NCI-H446 (cell line): ENCODE results near the gene PSPC1.

ENCODE experiments used
- DNase-seq, 2 experiments: peaks; one replicate each; lab custom pipeline; 2025; lab: John Stamatoyannopoulos, UW

Gene PSPC1

DNA sequence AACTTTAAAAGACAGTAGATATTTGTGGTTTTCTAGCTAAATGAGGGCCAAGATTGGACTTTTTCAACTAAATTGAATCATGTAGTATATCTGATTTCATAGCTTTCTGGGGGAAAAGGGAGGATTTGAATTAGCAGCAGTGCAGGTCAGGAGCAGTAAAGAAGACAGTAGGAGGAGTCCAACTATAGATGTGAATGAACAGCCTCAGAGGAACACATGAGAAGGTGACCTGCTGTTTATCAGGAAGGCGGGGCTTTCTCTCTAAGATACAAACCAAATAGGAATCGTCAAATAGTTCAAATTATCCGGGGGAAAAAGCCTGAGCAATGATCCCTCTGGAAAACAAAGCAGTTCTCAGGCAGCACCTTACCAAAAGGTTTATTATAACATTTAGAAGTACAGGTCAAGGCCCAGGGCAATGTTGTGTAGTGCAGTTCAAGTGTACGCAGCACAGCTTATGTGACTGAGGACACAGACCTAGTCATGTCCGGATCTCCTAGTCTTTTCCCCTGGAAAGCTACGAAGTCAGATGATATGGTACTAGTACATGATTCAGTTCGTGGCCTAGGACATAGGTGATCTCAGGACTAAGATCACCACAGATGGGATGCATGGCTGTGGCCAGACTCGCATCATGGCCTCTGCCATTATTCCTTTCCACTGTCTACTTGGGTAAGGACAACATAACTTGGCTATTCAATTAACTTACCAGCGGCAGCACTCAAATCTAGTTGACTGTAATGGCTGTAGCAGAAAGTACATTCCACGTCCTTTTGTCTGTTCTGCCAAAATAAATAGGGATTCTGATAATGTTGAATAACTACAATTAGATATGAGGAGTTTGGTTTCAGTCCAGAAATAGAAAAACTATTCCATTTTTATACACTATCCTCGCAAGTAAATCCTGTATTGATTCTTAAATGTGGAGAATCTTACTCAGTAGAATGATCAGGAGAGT, 109.0 kb downstream of the PSPC1 start:
- no peak for DNase-seq

DNA sequence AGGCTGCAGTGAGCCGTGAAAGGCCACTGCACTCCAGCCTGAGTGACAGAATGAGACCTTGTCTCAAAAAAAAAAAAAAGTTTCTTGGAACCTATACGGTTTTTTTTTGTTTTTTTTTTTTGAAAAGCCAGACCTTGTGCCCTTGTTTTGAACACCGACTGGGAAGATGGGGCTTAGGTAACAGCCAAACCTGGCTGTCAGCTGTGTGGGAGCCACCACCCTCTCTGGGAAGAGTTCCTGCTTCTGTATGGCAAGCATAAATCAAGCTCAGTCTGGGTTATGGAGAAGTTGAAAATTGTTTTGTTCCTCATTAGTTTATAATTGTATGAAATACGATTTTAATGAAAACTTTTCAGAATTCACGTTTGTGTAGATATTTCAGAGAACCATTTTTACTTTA, 109.8 kb downstream of the PSPC1 start:
- DNase-seq = no peak

DNA sequence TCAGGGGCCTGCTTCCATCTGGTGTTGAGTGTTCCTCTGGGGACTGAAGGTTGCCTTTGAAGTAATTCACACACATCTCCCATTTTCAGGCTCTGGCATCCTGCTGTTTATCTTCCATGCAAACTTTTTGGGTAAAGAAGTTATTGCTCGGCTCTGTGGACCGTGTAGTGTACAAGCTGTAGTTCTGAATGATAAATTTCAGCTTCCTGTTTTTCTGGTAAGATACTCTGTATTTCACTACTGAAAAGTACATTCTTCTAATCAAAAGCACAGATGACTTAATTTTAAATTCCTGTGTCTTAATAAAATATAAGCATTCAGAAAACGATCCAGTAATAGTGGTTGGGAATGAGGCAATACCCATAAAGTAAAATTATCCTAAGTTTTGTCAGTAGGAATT, 112.6 kb downstream of the PSPC1 start:
- no peak for DNase-seq

DNA sequence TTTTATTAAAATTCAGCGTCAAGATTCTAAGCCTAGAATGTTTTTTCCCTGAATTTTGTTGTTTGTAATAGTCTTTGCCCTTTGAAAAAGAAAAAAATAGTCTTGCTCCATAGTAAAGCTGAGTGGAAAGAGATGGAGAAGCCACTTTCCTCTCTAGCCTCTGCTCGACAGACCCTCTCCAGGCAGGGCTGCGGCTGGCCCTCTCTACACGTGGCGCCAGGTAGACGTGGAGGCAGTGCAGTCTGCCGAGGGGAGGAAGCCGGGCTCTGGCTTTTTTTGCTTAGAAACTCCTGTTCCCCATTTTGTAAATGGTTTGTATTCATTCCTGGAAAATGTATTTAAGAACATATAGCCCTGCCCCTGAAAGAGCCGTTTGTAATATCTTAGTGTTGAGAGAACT, 114.0 kb downstream of the PSPC1 start:
- no peak for DNase-seq

DNA sequence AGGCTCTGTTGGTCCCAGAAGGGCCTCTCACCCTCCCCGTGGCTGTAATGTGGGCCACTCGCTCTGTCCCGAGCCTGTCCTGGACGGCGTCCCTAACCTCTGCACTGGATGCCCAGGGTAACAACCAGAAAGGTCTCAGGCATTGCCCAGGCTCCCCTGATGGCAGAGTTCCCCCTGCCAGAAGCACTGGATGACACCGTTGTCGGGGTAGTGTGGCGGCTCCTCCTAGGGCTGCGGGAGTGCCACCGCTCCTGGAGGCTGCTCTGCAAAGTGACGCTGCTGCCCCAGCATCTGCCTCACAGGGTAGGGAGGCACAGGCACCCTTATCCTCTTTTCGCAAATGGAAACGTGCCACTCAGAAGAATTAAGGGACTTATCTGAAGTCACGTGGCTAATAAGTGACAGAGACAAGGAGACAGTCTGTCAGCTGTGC, 117.3 kb downstream of the PSPC1 start:
- DNase-seq = no peak

DNA sequence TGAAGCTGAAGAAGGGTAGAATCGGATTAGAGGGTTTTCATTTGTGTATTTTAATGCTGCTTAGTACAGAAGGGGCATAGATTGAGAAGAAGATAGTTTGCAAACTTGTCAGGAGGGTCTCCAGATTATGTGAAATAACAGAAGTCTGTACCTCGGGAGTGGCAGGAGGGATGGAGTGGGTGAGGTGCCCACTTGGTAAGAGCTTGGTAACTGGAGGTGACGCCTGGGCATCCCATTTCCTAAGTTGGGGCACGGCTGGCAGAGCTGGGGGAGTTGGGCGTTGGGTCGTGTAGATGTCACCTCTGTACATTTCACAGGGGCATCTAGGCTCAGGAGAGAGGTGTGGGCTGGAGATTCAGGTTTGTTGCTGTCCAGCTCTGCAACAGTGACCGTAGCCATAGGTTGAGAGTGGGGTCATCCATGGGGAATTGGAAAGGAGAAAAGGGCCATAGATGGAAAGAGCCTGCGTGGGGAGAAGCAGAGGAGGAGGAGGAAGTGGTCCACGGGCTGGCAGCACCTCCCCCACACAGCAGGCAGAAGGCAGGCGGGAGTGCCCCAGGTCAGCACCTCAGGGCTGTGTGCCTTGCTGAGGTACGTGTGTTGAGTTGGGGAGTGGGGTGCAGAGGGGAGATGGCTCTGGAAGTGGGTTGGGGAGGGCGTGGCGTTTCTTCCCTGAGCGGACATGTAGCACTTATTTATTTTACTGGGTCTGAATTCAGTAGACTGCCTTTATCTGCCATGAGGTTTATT, 118.1 kb downstream of the PSPC1 start:
- DNase-seq = no peak

DNA sequence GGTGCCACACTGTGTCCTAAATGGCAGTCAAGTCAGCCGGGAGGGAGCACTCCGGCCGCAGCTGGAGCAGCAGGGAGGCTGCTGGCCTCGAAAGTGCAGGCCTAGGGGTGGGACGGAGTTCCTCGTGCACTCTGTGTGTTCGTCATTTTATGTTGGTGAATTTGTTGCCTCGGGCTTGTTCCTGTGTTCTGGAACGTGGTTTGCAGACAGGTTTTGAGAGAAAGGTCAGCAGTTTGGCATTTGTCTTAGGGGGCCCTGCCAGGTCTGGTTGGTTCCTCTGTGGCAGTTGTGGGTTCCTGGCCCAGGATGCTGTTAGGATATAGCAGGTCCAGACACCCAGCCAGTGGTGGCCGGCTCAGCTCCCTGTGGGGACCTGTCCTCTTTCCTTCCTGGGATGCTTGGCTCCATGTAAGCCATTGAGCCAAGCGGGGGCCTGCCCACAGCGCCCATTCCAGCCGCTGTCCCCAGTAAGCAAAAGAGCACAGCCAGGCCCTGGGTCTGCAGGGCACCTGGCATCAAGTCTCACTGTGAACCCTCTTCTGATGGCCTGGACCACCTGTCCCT, 119.2 kb downstream of the PSPC1 start:
- no peak for DNase-seq

DNA sequence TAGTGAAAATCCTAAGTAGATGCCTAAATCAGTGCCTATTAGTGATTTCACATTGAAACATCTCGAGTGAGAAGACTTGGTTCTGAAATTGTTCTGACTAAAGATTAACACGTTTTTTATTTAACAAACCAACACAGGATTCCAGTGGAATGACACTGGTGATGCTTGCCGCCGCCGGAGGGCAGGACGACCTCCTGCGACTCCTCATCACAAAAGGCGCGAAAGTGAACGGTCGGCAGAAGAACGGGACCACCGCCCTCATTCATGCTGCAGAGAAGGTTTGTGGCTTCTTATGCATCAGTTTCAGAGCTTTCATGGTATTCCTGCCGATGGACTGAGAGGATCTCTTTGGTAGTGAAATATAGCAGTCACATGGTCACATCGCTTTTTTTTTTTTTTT, 121.2 kb downstream of the PSPC1 start:
- no peak for DNase-seq

DNA sequence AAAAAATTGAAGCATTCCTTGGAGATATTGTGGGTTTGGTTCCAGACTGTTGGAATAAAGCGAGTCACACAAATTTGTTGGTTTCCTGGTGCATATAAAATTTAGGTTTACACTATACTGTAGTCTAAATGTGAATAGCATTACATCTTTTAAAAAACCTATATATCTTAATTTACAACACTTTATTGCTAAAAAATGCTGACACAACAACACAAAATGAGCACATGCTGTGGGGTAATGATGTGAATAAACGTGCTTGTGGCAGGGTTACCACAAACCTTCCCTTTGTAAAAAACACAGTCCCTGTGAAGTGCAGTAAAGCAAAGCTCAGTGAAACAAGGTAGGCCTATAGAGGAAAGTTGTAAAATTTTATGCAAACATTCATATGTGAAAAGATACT, 121.6 kb downstream of the PSPC1 start:
- DNase-seq = no peak

DNA sequence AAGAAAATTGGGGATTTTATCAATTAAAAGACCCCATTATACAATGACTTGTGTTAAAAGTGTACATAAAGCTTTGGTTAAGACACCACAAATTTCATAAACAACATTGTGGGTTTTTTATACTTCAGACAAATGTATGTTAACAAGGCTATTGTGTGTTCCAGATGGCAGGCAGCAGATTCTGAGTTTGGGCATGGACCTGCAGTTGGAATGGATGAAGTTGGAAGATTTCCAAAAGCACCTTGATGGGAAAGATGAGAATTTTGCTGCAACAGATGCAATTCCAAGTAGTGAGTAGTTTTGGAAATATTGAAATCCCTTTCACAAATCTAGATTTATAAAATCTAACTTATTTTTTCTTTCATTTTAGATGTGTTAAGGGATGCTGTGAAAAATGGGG, 123.9 kb downstream of the PSPC1 start:
- DNase-seq = no peak

DNA sequence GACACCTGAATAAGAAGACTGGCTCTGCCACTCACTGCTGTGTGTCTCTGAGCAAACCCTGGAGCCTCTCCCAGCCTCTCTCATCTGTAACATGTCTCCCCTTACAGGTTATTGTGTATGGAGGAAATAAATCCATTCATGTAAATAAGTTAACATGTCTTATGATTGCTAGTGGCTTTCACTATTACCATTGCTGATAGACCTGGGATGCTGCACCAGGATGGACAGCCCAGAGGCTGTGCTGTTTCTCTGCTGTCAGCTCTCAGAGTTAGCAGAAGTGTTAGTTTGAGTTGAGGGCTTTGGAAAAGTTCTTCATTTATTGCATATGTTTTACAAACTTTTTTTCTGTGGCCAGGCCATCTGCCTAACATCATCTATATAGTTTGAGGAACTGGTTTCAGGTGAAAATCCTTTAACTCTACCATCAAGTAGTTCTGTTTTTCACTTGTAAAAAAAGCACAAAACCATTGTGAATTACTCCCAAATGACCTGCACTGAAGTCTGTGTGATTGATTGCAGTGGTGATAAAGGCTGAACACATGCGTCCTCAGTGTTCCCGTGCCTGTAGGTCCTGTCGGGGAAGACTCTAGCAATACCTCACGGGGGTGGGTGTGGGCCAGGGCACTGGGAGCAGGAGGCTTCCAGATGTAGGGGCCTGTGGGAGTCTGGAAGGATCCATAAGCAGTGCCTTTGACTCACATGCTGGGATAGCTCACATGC, 124.7 kb downstream of the PSPC1 start:
- no peak for DNase-seq
